ENCODE data around the gene TAS2R39.

Gene TAS2R39

DNA sequence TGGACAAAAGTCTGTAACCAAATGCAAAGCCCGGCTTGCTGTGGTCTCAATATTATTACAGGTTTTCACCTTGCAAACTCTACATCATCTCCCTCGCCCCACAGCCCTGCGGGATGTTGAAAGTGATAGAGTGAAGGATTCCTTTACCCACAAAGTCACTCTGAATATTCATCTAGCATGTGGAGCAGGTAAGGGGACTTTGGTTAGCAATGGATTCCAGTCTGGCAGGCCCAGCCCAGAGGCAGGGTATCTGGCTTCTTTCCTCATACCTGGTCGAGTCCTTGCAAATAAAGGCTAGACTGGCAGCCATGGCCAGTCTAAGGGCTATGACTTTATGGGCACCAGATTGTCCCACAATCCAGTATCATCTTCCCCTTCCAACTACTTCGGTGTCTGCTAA lies 41.8 kb downstream of the TAS2R39 start:
- TF ChIP-seq CTCF (IDR thresholded peaks at IDR 0.05; ENCODE audit: borderline replicate concordance, insufficient read depth, low read depth, low read length) = no peak
- H3K4me3 ChIP-seq (ENCODE audit: low read depth, low read length) = no peak overlapping the region

GRCh38 chr7:143227806-143228205 lies 44.6 kb downstream of the TAS2R39 start:
- H3K4me3 ChIP-seq (ENCODE audit: low read depth, low read length) = no peak overlapping the region
- no peak for TF ChIP-seq CTCF (IDR thresholded peaks at IDR 0.05; ENCODE audit: borderline replicate concordance, insufficient read depth, low read depth, low read length)

GRCh38 chr7:143229054-143229790 lies 46.0 kb downstream of the TAS2R39 start:
- TF ChIP-seq CTCF (IDR thresholded peaks at IDR 0.05; ENCODE audit: borderline replicate concordance, insufficient read depth, low read depth, low read length) = no peak
- no peak overlapping the region for H3K4me3 ChIP-seq (ENCODE audit: low read depth, low read length)

DNA sequence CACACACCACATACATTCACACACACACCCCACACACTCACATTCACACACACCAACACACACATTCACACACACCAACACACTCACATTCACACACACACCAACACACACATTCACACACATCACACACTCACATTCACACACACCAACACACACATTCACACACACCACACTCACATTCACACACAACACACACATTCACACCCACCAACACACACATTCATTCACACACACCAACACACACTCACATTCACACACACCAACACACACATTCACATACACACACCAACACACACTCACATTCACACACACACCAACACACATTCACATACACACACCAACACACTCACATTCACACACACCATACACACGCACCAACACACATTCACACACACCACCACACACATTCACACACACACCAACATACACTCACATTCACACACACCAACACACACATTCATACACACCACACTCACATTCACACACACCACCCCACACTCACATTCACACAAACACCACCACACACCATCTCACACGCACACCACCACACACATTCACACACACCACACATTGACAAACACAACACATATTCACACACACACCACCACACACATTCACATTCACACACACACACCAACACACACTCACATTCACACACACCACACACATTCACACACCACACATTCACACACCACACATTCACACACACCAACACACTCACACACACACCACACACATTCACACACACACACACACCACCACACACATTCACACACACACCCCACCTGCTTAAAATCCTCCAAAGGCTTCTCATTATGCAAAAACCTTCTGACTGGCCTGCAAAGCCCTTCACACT lies 47.6 kb downstream of the TAS2R39 start:
- no peak for TF ChIP-seq CTCF (IDR thresholded peaks at IDR 0.05; ENCODE audit: borderline replicate concordance, insufficient read depth, low read depth, low read length)
- no peak overlapping the region for H3K4me3 ChIP-seq (ENCODE audit: low read depth, low read length)

Measured in GM12875 (cell line).